HUES64 (cell line): ENCODE measurements around the gene ADGRB3.
"Not testable (repeated sequence)": the region's sequence is repeated elsewhere in the genome, so short reads cannot be mapped to it uniquely, and the experiment has no call there.

Experiments
- H3K27ac ChIP-seq: 2 replicates; pipeline ENCODE4 v1.7.0; 2013; ENCODE audit warnings: low read depth, low read length, inconsistent platforms
- H3K27me3 ChIP-seq: 2 replicates; pipeline ENCODE4 v1.6.1; 2013; ENCODE audit warnings: mild to moderate bottlenecking, low read length; ENCODE audit not compliant: insufficient read depth
- H3K36me3 ChIP-seq: 2 replicates; pipeline ENCODE4 v1.6.1; 2013; ENCODE audit warnings: mild to moderate bottlenecking, low read length; ENCODE audit not compliant: insufficient read depth
- H3K4me1 ChIP-seq: 2 replicates; pipeline ENCODE4 v1.6.1; 2013; ENCODE audit warnings: mild to moderate bottlenecking, low read length, moderate library complexity; ENCODE audit not compliant: insufficient read depth
- H3K4me3 ChIP-seq: 2 replicates; pipeline ENCODE4 v1.5.1; 2013; ENCODE audit warnings: mild to moderate bottlenecking, low read length, moderate library complexity
- H3K9ac ChIP-seq: 2 replicates; pipeline ENCODE4 v1.6.1; 2013; ENCODE audit warnings: mild to moderate bottlenecking, low read depth, low read length
- H3K9me3 ChIP-seq: 2 replicates; pipeline ENCODE4 v1.6.1; 2013; ENCODE audit warnings: low read depth, low read length; ENCODE audit not compliant: insufficient read depth
- WGBS: fragments of 150-250, 120-280 bp; methylation state at CpG from one replicate; pipeline ENCODE4 v1.1.7; 2013; ENCODE audit warnings: missing lambda C conversion rate; 5-methylcytosine and 5-hydroxymethylcytosine counted together

The ADGRB3 gene

GRCh38 chr6:68947721-68948120 is 312.6 kb downstream of the ADGRB3 start:
- H3K4me1 ChIP-seq, result peaks cover 9% of the 10 kb centered on the region; the same call in 1 of the 2 replicates
- 96% methylated on average over 5 of the region's 5 CpGs for WGBS
- H3K27me3 ChIP-seq, result no peaks in the 10 kb centered on the region
- no peak overlapping the region for H3K27ac ChIP-seq
- H3K4me3 ChIP-seq, result no peak overlapping the region
- no peaks in the 10 kb centered on the region for H3K9me3 ChIP-seq
- no peak overlapping the region for H3K9ac ChIP-seq
- no peaks in the 10 kb centered on the region for H3K36me3 ChIP-seq

- no peak overlapping the region for H3K4me3 ChIP-seq
- H3K4me1 ChIP-seq, result peaks cover 9% of the 10 kb centered on the region; the same call in 1 of the 2 replicates
- whole genome bisulfite sequencing, result 91% methylated on average over 10 of the region's 10 CpGs
- no peak overlapping the region for H3K27ac ChIP-seq
- no peak overlapping the region for H3K9ac ChIP-seq
- no peaks in the 10 kb centered on the region for H3K36me3 ChIP-seq
- no peaks in the 10 kb centered on the region for H3K27me3 ChIP-seq
- H3K9me3 ChIP-seq, result no peaks in the 10 kb centered on the region
These were observed 316.2 kb downstream of the ADGRB3 start for GRCh38 chr6:68951270-68951669.

GRCh38 chr6:68958327-68958726 is 323.2 kb downstream of the ADGRB3 start:
- Histone ChIP-seq H3K27ac (no peak overlapping the region), H3K9ac (no peak overlapping the region), H3K4me3 (no peak overlapping the region), H3K36me3 (no peaks in the 10 kb centered on the region), H3K27me3 (no peaks in the 10 kb centered on the region), H3K9me3 (no peaks in the 10 kb centered on the region), H3K4me1 (no peaks in the 10 kb centered on the region)
- no CpG with 5 or more reads among the region's 2 CpGs for WGBS

GRCh38 chr6:68967549-68968300 is 332.6 kb downstream of the ADGRB3 start:
- no peak overlapping the region for H3K4me3 ChIP-seq
- H3K27me3 ChIP-seq, result no peaks in the 10 kb centered on the region
- WGBS, result 41% methylated on average over 9 of the region's 11 CpGs
- peaks cover 11% of the 10 kb centered on the region; the same call in 1 of the 2 replicates for H3K4me1 ChIP-seq
- no peaks in the 10 kb centered on the region for H3K9me3 ChIP-seq
- no peak overlapping the region; the same call in 1 of the 2 replicates for H3K27ac ChIP-seq
- H3K9ac ChIP-seq, result no peak overlapping the region
- no peaks in the 10 kb centered on the region for H3K36me3 ChIP-seq

GRCh38 chr6:68968301-68968649 is 333.2 kb downstream of the ADGRB3 start:
- Histone ChIP-seq H3K4me3 (no peak overlapping the region), H3K4me1 (peaks cover 11% of the 10 kb centered on the region; the same call in 1 of the 2 replicates), H3K27me3 (no peaks in the 10 kb centered on the region), H3K36me3 (no peaks in the 10 kb centered on the region), H3K9me3 (no peaks in the 10 kb centered on the region), H3K9ac (no peak overlapping the region), H3K27ac (no peak overlapping the region)
- WGBS, result 0% methylated on average over 3 of the region's 4 CpGs

- H3K9ac ChIP-seq, result no peak overlapping the region
- H3K36me3 ChIP-seq, result no peaks in the 10 kb centered on the region
- no peaks in the 10 kb centered on the region for H3K9me3 ChIP-seq
- peaks cover 4% of the 10 kb centered on the region for H3K4me1 ChIP-seq
- no peaks in the 10 kb centered on the region for H3K27me3 ChIP-seq
- no peak overlapping the region for H3K27ac ChIP-seq
- no peak overlapping the region for H3K4me3 ChIP-seq
These were observed 338.0 kb downstream of the ADGRB3 start for GRCh38 chr6:68973066-68973465.

- no peaks in the 10 kb centered on the region for H3K36me3 ChIP-seq
- H3K4me1 ChIP-seq, result no peaks in the 10 kb centered on the region; the same call in 1 of the 2 replicates
- WGBS, result 30% methylated on average over 2 of the region's 2 CpGs
- no peaks in the 10 kb centered on the region for H3K27me3 ChIP-seq
- no peak overlapping the region for H3K27ac ChIP-seq
- H3K9me3 ChIP-seq, result no peaks in the 10 kb centered on the region
- H3K4me3 ChIP-seq, result no peak overlapping the region
- no peak overlapping the region for H3K9ac ChIP-seq
These were observed 340.0 kb downstream of the ADGRB3 start for GRCh38 chr6:68975064-68975463.

- Histone ChIP-seq H3K4me1 (no peaks in the 10 kb centered on the region; the same call in 1 of the 2 replicates), H3K9me3 (no peaks in the 10 kb centered on the region), H3K36me3 (no peaks in the 10 kb centered on the region), H3K27me3 (no peaks in the 10 kb centered on the region), H3K9ac (no peak overlapping the region), H3K27ac (no peak overlapping the region), H3K4me3 (no peak overlapping the region)
These were observed 340.7 kb downstream of the ADGRB3 start for GRCh38 chr6:68975816-68976215.

- Histone ChIP-seq H3K27me3 (no peaks in the 10 kb centered on the region), H3K9ac (no peak overlapping the region), H3K9me3 (no peaks in the 10 kb centered on the region), H3K4me3 (no peak overlapping the region), H3K27ac (no peak overlapping the region), H3K36me3 (no peaks in the 10 kb centered on the region), H3K4me1 (no peaks in the 10 kb centered on the region; the same call in 1 of the 2 replicates)
- 76% methylated on average over 3 of the region's 4 CpGs for WGBS
These were observed 341.2 kb downstream of the ADGRB3 start for GRCh38 chr6:68976260-68976659.

GRCh38 chr6:68978411-68978810 is 343.3 kb downstream of the ADGRB3 start:
- Histone ChIP-seq H3K4me1 (no peaks in the 10 kb centered on the region; the same call in 1 of the 2 replicates), H3K27me3 (no peaks in the 10 kb centered on the region), H3K9ac (no peak overlapping the region), H3K9me3 (no peaks in the 10 kb centered on the region), H3K36me3 (no peaks in the 10 kb centered on the region), H3K27ac (no peak overlapping the region), H3K4me3 (no peak overlapping the region)

- H3K27ac ChIP-seq, H3K4me3 ChIP-seq, H3K9me3 ChIP-seq, H3K27me3 ChIP-seq, H3K4me1 ChIP-seq, H3K9ac ChIP-seq, H3K36me3 ChIP-seq: not testable (repeated sequence)
- 97% methylated on average over 7 of the region's 7 CpGs for WGBS
These were observed 346.6 kb downstream of the ADGRB3 start for GRCh38 chr6:68981668-68982067.

GRCh38 chr6:68988698-68989097 is 353.6 kb downstream of the ADGRB3 start:
- Histone ChIP-seq H3K36me3 (no peaks in the 10 kb centered on the region), H3K4me1 (no peaks in the 10 kb centered on the region), H3K9me3 (no peaks in the 10 kb centered on the region), H3K4me3 (no peak overlapping the region), H3K9ac (no peak overlapping the region), H3K27ac (no peak overlapping the region), H3K27me3 (no peaks in the 10 kb centered on the region)
- 93% methylated on average over 2 of the region's 2 CpGs for WGBS
